Activated CD8-positive, alpha-beta memory T cell treated with anti-CD3 and anti-CD28 coated beads for 36 hours (primary cell): ENCODE results near the gene CD302. TPM values are rescaled to one million over a fixed set of nuclear protein-coding genes. Genes with fewer than 3 reads are reported as not detected.
"Not testable (repeated sequence)": the region's sequence is repeated elsewhere in the genome, so short reads cannot be mapped to it uniquely, and the experiment has no call there.

ENCODE experiments used
- CTCF ChIA-PET: fragments of 350-600 bp; sonication (Branson Sonifier 250); formaldehyde crosslinking; loops from one replicate; lab custom pipeline; 2021; ENCODE audit warnings: antibody characterized with exemption; lab: Charles Lee
- POLR2A ChIA-PET: fragments of 350-600 bp; sonication (Branson Sonifier 250); formaldehyde crosslinking; loops from one replicate; lab custom pipeline; 2021; ENCODE audit warnings: antibody characterized with exemption; lab: Charles Lee
- total RNA-seq, 2 experiments: library from RNA; stranded (reverse); gene quantifications; one replicate each; pipeline ENCODE4 v1.2.3, GENCODE V29; 2021

CD302 gene
- total RNA-seq, 2 experiments from 2014 or later: 0.53 to 0.61 TPM

DNA sequence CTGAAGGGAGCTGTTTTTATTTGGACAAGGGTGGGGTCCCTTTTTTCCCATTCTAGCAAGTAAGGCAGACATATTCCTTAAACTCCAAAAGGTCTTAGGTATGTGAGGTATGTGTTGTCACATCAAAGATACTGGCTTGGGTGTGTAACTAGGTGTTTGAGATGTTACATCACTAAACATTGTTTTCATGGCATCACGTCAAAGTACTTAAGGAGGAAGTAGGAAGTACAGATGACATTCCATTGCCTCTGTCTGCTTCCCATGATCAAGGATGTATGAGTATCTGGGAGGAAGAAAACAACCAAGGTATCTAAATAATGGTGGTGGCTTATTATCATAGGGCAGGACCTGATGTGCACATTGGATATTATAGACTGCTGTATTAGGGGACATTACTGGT is 39.3 kb downstream of the CD302 start:
- POLR2A ChIA-PET: no interaction called here
- CTCF ChIA-PET: no interaction called here

DNA sequence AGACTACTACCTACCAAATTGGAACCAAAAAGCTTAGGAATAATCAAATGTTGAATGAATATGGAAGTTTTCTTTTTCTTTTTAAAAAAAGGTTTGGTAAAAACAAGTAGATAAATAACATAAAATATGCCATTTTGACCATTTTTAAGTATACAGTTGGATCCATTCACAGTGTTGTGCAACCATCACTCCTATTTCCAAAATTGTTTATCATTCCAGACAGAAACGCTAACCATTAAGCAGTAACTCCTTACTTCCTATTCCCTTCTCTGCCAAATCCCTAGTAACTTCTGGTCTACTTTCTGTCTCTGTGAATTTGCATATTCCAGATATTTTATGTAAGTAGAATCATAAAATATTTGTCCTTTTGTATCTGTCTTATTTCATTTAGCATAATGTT is 39.8 kb downstream of the CD302 start:
- POLR2A ChIA-PET: no interaction called here
- CTCF ChIA-PET: no interaction called here

DNA sequence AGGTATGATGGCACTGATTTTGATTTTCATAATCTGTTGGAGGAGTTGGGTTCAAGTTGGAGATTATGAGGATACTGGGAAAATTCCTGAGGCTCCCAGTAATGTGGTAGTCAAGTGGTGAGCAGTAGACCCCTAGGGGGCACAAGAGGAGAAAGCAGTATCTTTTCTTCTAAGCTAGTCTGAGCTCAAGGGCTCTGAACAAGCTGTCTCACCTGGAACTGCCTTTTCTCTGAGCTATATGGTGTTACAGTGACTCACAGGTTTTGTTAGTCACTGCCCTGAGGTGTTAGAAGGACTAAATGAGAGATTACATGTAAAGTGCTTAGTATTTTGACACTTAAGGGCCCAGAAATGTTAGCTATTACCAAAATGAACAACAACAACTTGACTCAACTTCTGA is 42.2 kb downstream of the CD302 start:
- POLR2A ChIA-PET: interaction anchor here (1.3 kb wide), 1 partner anchor 43 kb away, joined by 7 read pairs; the partner anchor contains the start of gene MARCHF7
- CTCF ChIA-PET: no interaction called here

DNA sequence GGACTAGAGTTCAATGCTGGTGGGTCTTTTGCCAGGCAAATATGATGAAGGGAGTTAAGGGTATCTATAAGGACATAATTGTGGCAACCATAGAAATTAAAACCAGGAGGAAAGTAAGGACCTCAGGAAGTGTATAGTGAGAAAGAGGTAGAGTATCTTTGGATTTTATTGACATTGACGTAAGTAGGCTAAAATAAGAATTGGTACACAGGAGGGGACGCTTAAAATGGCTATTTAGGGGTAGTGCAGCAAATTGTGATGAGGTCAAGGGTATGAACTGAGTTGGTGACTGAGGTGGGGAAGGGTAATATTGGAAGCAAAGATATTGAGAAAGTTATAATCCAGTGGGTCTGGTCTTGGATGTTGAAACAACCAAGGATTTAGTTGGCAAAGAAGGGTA is 43.0 kb downstream of the CD302 start:
- ChIA-PET POLR2A (no interaction called here), CTCF (no interaction called here)

DNA sequence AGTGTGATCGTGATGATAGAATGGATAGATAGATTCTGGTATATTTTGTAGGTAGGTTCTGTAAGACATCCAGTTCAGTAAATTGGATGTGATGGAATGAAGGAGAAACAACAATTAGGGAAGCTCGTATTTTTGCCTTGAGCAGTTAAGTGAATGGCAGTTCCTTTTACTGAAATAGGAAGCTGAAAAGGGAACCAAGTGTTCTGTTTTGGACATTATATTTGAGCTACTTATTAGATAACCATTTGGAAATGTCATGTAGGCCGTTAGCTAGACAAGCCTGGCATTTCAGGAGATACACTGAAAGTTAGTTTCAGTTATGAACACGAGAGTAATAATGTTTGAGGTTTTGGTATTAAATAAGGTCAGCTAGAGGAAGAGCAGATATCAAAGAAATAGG is 44.2 kb downstream of the CD302 start:
- POLR2A ChIA-PET: no interaction called here
- CTCF ChIA-PET: interaction anchor here (1.1 kb wide), 1 partner anchor 41 kb away, joined by 4 read pairs; the partner anchor contains the start of gene MARCHF7

DNA sequence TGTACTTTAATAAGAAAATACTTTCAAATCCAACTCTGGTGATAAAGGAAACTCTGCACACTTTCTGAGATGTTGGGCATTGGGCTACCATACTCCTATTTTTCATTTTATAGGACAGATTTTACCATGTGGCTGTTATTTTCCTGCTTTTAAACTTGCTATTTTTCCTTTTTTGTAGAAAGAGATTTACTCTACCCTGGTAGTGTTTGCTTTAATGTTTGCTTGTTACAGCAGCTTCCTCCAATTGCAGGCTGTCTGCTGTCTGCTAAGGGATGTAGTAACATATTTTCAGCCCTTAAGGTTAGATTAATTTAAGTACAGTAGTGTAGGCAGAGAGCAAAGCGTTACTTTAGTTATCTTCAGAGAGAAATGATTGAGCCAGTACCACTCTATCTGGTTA is 47.1 kb downstream of the CD302 start:
- ChIA-PET CTCF (no interaction called here), POLR2A (no interaction called here)

DNA sequence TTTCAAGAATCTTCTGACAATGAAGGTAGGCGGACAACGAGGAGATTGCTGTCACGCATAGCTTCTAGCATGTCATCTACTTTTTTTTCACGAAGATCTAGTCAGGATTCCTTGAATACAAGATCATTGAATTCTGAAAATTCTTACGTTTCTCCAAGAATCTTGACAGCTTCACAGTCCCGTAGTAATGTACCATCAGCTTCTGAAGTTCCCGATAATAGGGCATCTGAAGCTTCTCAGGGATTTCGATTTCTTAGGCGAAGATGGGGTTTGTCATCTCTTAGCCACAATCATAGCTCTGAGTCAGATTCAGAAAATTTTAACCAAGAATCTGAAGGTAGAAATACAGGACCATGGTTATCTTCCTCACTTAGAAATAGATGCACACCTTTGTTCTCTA is 49.9 kb downstream of the CD302 start:
- ChIA-PET POLR2A (interaction anchor here (0.7 kb wide), 1 partner anchor 226 kb away, joined by 8 read pairs; no protein-coding TSS in a partner anchor), CTCF (no interaction called here)

DNA sequence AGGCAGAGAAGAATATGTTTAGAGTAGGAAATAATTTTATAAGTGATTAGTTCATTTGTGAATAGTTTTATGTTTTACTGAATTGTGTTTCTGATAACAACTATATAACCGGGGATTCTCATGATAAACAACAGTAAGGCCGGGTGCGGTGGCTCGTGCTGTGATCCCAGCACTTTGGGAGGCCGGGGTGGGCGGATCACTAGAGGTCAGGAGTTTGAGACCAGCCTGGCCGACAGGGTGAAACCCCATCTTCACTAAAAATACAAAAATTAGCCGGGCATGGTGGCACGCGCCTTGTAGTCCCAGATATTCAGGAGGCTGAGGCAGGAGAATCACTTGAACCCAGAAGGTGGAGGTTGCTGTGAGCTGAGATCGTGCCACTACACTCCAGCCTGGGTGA is 52.8 kb downstream of the CD302 start:
- CTCF ChIA-PET, POLR2A ChIA-PET: not testable (repeated sequence)

DNA sequence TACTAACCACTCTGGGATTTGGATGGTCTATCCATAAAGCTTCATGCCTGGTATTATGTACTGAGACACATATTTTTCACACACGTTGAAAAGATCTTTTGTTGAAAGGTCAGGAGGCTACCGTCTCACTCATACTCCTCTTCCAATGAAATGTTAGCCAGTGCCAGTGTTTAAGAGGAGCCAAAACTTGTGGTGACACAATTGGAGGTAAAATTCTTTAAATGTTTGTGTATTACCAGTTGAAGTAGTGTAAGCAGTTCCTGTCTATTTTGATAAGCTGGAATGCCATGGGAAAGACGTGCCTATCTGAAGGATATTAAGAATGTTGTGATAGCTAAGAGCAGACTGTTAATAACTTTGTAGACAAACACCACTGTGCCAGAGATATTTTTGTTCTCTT is 53.6 kb downstream of the CD302 start:
- ChIA-PET CTCF (no interaction called here), POLR2A (no interaction called here)

DNA sequence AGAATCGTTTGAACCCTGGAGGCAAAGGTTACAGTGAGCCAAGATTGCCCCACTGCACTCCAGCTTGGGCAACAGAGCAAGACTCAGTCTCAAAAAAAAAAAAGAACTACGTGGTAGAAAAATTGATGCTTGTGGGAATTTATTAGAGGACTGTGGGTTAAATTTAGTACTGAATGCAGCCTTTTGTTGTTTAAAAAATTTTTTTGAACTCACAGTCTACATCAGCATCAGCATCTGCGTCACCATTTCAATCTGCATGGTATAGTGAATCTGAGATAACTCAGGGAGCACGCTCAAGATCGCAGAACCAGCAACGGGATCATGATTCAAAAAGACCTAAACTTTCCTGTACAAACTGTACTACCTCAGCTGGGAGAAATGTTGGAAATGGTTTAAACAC is 55.2 kb downstream of the CD302 start:
- ChIA-PET CTCF (no interaction called here), POLR2A (no interaction called here)

DNA sequence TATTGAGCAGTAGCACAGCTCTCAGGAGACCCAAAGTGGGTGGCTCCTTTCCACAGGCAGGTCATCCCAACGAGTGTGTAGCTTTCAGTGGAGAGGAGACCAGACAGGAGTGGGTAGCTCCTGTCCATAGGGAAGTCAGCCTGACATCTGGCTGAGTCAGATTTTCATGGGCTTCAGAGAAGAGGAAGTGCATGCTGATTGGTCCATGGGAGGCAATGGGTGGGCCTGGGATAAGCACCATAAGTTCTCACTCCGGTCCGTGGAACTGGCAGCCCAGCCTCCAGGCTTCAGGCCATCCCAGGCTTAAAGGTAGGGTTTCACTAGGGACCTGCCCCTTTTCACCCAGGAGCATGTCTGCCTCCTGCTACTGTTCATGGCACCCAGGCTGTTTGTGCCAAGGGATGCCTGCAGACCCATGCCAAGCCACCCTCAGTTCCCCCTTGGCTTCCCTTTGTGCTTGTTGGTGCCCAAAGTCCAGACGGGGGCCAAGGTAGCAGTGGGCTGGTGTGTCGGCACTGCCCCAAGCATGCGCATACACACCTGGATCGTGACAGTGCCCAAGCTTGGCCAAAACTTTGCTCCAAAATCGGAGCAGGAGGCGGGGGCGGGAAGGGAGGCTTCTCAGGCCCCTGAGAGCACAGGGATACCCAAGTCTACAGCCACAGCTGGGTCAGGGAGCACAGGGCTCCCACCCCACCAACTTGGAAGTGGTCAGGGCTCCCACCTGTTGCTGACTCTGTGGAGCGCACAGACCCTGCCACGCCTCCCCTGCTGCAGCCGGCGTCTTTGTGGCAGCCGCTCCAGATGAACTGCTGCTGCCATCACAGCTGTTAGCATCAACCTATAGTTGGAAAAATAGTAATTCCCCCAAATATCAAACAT is 59.3 kb downstream of the CD302 start:
- ChIA-PET CTCF (no interaction called here), POLR2A (no interaction called here)

DNA sequence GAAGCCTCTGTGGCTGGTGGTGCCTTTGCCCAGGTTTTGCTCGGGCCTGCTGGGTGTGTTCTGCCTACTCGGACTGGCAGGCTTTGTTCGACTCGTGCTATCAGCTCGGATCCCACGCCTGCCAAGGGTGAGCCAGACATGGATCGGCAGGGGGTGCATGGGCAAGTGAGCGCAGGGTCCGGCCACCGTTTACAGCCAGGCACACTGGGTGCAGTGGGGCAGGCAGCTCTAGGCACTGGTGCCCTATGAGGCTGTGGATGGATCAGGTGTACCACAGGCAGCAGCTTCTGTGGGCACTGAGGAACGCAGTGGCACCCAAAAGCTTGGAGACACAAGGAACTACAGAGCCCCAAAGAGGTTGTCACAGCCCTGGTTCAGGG is 60.1 kb downstream of the CD302 start:
- ChIA-PET POLR2A (no interaction called here), CTCF (no interaction called here)

DNA sequence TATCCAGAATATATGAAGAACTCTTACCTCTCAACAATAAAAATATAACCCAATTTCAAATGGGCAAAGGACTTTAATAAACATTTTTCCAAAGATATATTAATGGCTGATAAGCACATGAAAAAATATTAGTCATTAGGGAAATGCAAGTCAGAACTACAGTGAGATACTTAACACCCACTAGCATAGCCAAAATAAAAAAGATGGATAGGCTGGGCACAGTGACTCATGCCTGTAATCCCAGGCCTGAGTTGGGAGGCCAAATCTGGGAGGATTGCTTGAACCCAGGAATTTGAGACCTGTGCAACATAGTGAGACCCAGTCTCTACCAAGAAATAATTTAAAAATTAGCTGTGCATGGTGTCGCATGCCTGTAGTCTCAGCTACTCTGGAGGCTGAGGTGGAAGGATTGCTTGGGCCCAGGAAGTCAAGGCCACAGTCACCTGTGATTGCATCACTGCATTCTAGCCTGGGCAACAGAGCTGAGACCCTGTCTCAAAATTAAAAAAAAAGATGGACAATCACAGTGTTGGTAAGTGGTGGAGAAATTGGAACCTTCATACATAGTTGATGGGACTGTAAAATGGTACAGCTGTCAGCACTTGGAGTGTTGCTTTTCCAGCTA is 60.6 kb downstream of the CD302 start:
- POLR2A ChIA-PET: no interaction called here
- CTCF ChIA-PET: no interaction called here

DNA sequence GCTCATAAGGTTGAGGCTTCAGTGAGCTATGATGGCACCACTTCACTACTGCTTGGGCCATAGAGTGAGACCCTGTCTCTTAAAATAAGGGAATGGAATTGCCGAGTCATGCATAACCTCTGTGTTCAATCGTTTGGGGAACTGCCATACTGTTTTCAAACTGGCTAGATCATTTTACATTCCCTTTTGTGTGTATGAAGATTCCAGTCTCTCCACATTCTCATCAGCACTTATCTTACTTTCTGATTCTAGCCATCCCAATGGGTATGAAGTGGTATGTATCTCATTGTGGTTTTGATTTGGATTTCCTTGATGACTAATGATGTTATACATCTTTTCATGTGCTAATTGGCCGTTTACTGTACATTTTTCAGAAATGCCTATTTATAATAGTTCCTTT is 62.0 kb downstream of the CD302 start:
- POLR2A ChIA-PET: no interaction called here
- CTCF ChIA-PET: no interaction called here

DNA sequence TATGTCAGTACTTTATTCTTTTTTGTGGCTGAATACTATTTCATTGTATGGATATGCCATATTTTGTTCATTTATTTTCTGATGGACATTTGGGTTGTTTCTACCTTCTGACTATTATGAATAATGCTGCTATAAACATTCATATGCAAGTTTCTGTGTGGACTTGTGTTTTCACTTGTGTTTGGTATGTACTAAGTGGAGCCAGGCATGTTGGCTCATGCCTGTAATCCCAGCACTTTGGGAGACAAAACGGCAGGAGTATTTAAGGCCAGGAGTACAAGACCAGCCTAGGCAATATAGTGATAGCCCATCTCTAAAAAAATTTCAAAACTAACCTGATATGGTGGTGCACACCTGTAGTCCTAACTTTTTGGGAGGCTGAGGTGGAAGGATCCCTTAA is 62.4 kb downstream of the CD302 start:
- CTCF ChIA-PET: no interaction called here
- POLR2A ChIA-PET: no interaction called here

DNA sequence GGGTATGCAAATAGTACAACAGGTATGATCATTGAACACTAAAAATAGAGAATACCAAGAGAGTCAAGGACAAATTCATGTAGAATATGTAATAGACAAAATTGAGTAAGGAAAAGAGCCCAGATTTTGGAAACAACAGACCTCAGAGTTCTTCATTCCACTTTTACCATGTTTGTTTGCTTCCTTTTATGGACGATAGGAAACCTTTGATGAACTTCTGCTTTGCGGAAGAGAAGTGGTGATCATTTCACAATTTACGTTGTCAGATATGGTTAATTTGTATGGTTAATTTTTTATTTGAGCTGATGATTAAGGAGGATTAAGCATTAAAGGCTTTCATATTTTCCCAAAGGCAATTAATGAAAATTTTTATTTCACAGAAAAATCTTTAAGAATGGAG is 69.4 kb downstream of the CD302 start:
- POLR2A ChIA-PET: no interaction called here
- CTCF ChIA-PET: no interaction called here

DNA sequence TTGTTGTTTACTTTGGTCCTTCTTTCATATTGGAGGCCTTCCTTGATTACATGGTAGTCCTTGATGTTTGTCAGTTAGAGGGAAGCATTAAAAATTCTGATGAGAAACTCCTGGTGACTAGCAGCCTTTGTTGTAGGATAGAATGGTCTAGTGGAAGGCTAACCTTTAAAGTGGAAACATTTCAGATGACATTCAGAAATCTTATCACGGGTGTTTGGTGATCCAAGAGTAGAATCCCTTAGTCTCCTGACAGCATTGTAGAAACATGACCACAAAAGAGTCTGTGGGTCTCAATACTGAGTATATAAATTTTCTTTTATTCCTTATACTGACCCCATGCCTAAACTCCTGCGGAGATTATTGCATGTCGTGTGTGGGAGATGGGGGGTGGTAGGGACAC is 72.3 kb downstream of the CD302 start:
- CTCF ChIA-PET: interaction anchor here (0.8 kb wide), 1 partner anchor 13 kb away, joined by 3 read pairs; the partner anchor contains the start of gene MARCHF7
- POLR2A ChIA-PET: no interaction called here

DNA sequence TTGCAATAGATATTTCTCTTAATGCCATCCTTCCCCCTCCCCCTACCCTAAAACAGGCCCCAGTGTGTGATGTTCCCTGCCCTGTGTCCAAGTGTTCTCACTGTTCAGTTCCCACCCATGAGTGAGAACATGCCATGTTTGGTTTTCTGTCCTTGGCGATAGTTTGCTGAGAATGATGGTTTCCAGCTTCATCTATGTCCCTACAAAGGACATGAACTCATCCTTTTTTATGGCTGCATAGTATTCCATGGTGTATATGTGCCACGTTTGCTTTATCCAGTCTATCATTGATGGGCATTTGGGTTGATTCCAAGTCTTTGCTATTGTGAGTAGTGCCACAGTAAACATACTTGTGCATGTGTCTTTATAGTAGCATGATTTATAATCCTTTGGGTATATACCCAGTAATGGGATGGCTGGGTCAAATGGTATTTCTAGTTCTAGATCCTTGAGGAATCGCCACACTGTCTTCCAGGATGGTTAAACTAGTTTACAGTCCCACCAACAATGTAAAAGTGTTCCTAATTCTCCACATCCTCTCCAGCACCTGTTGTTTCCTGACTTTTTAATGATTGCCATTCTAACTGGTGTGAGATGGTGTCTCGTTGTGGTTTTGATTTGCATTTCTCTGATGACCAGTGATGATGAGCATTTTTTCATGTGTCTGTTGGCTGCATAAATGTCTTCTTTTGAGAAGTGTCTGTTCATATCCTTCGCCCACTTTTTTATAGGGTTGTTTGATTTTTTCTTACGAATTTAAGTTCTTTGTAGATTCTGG is 73.0 kb downstream of the CD302 start:
- ChIA-PET POLR2A (interaction anchor here (0.6 kb wide), 1 partner anchor 344 kb away, joined by 3 read pairs; no protein-coding TSS in a partner anchor), CTCF (interaction anchor here (0.8 kb wide), 1 partner anchor 13 kb away, joined by 3 read pairs; the partner anchor contains the start of gene MARCHF7)

DNA sequence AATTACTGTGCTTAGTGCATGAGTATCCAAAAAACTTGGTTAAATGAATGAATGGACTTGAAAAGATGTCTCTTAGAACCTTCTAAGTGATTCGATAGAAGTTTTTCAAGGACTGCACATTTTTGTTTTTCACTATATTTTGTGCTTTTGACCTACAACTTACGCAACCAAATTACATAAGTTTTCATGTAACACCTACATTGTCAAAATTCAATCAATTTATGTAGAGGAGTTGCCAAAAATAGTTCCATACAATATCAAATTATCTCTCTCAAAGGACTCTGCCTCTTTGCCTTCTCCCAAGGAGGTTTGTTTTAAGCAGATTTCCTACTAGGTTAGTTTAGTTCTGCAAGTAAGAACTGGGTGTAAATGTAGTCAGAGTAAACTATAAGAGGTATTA is 75.4 kb downstream of the CD302 start:
- CTCF ChIA-PET: no interaction called here

DNA sequence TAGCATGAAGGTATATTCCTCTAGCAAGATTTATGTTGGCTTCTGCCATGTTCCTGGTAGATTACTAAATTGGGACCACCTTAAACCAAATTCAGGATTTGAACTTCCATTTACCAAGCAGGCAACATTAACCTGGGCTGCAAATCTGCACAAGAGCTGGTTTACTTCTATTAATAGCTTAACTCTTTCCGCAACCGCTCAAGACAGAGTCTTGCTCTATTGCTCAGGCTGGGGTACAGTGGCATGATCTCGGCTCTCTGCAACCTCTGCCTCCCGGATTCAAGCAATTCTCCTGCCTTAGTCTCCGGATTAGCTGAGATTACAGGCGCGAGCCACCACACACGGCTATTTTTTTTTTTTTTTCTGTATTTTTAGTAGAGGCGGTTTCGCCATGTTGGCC is 77.3 kb downstream of the CD302 start:
- CTCF ChIA-PET: no interaction called here
- POLR2A ChIA-PET: no interaction called here

More for the DNA sequence above, 75.4 kb downstream of the CD302 start:
- POLR2A ChIA-PET: no interaction called here
